H1 (cell line): ENCODE results near the gene ALDH1A2. TPM values are rescaled to one million over a fixed set of nuclear protein-coding genes. Genes with fewer than 3 reads are reported as not detected.
A peak's percentile ranks its signal among the peaks of the same experiment; 100 is the strongest.

ENCODE experiments used
- CTCF ChIA-PET: fragments of 300-600 bp; sonication (Branson Sonifier 250); formaldehyde crosslinking; loops from one replicate; lab custom pipeline; 2021; ENCODE audit not compliant: partially characterized antibody; lab: Charles Lee
- POLR2A ChIA-PET: fragments of 300-600 bp; sonication (Branson Sonifier 250); formaldehyde crosslinking; loops from one replicate; lab custom pipeline; 2021; ENCODE audit warnings: inconsistent platforms; ENCODE audit not compliant: partially characterized antibody; lab: Charles Lee
- DNase-seq, 2 experiments: peaks; one replicate each; pipeline versions ENCODE4 v3.0.0 to v3.0.0-alpha.2; 2010 to 2022; ENCODE audit warnings: low spot score in 2 of 2, low read depth in 1 of 2, mixed read lengths in 1 of 2
- FAIRE-seq: peaks from 2 replicates; lab custom pipeline; 2011; peaks lifted over from hg19 to GRCh38; lab: Jason Lieb, UNC
- H2AFZ ChIP-seq: 2 replicates; pipeline ENCODE4 v1.8.1; 2012; ENCODE audit warnings: low read length, inconsistent platforms
- H2AK5ac ChIP-seq: 2 replicates; pipeline ENCODE4 v1.6.1; 2013; ENCODE audit warnings: low read depth, low read length
- H2BK120ac ChIP-seq: replicated peaks from 2 replicates; pipeline ENCODE3; 2013; ENCODE audit warnings: low read depth, low read length, inconsistent platforms
- H2BK12ac ChIP-seq: 2 replicates; pipeline ENCODE4 v1.6.1; 2013; ENCODE audit warnings: low read depth, low read length
- H2BK15ac ChIP-seq: 2 replicates; pipeline ENCODE4 v1.6.1; 2013; ENCODE audit warnings: low read length
- H2BK20ac ChIP-seq: 2 replicates; pipeline ENCODE4 v1.6.1; 2013; ENCODE audit warnings: low read length
- H2BK5ac ChIP-seq: 2 replicates; pipeline ENCODE4 v1.6.1; 2013; ENCODE audit warnings: low read depth, low read length
- H3K14ac ChIP-seq: 2 replicates; pipeline ENCODE4 v1.6.1; 2013; ENCODE audit warnings: inconsistent platforms; ENCODE audit not compliant: insufficient read length
- H3K18ac ChIP-seq: 2 replicates; pipeline ENCODE4 v1.6.1; 2013; ENCODE audit warnings: low read length; ENCODE audit errors: extremely low read depth
- H3K23ac ChIP-seq: 2 replicates; pipeline ENCODE4 v1.6.1; 2013; ENCODE audit warnings: inconsistent platforms; ENCODE audit not compliant: insufficient read length
- H3K23me2 ChIP-seq: 2 replicates; pipeline ENCODE4 v1.6.1; 2013; ENCODE audit warnings: low read depth, low read length
- H3K27ac ChIP-seq: 2 replicates; pipeline ENCODE4 v1.6.1; 2011; ENCODE audit warnings: low read depth, low read length, inconsistent platforms
- H3K27me3 ChIP-seq, 4 experiments: replicated peaks in 1 of 4; 1 replicate in 1 of 4; 2 replicates in 3 of 4; pipeline versions ENCODE4 v1.6.1 to v1.8.1; 2011 to 2013; ENCODE audit warnings: low read length in 3 of 4, mild to moderate bottlenecking in 3 of 4, inconsistent platforms in 2 of 4, mixed read lengths in 2 of 4, moderate library complexity in 1 of 4; ENCODE audit not compliant: control insufficient read depth in 3 of 4, insufficient read depth in 3 of 4; ENCODE audit errors: extremely low read depth in 1 of 4
- H3K36me3 ChIP-seq, 4 experiments: 2 replicates each; pipeline versions ENCODE4 v1.6.1 to v1.8.1; 2011 to 2013; ENCODE audit warnings: mild to moderate bottlenecking in 4 of 4, low read length in 3 of 4, moderate library complexity in 2 of 4, control low read depth in 1 of 4, inconsistent platforms in 1 of 4; ENCODE audit not compliant: insufficient read depth in 4 of 4, control insufficient read depth in 2 of 4
- H3K4ac ChIP-seq: replicated peaks from 2 replicates; pipeline ENCODE3; 2013; ENCODE audit warnings: low read length, low read depth, mixed read lengths, inconsistent platforms; ENCODE audit not compliant: insufficient read length
- H3K4me1 ChIP-seq, 4 experiments: replicated peaks in 1 of 4; 1 replicate in 1 of 4; 2 replicates in 3 of 4; pipeline versions ENCODE4 v1.6.1 to v1.8.1; 2011 to 2013; ENCODE audit warnings: low read length in 3 of 4, inconsistent platforms in 2 of 4, mixed read lengths in 1 of 4; ENCODE audit not compliant: insufficient read depth in 4 of 4, control insufficient read depth in 3 of 4
- H3K4me2 ChIP-seq, 2 experiments: 2 replicates each; pipeline versions ENCODE4 v1.6.1 to v1.8.1; 2011 to 2013; ENCODE audit warnings: low read depth in 2 of 2, low read length in 2 of 2, control low read depth in 1 of 2, inconsistent platforms in 1 of 2, mild to moderate bottlenecking in 1 of 2; ENCODE audit not compliant: insufficient read depth in 1 of 2
- H3K4me3 ChIP-seq, 4 experiments: fragments of 200-600, 300-600 bp in 1 of 4; sonication (generic), shearing (Covaris generic), sonication (Bioruptor Twin) in 1 of 4; 2 replicates each; pipeline versions ENCODE4 v1.5.1 to v1.8.1; 2011 to 2016; ENCODE audit warnings: low read length in 4 of 4, low read depth in 3 of 4, control low read depth in 2 of 4, inconsistent platforms in 2 of 4, mild to moderate bottlenecking in 2 of 4, mixed read lengths in 1 of 4, moderate library complexity in 1 of 4; ENCODE audit not compliant: insufficient read depth in 2 of 4; ENCODE audit errors: extremely low read depth in 1 of 4
- H3K56ac ChIP-seq: replicated peaks from 2 replicates; pipeline ENCODE3; 2013; ENCODE audit warnings: low read depth, mild to moderate bottlenecking, mixed read lengths, low read length, inconsistent platforms; ENCODE audit not compliant: insufficient read length
- H3K79me1 ChIP-seq: 2 replicates; pipeline ENCODE4 v1.6.1; 2013; ENCODE audit warnings: low read depth, low read length, control low read depth
- H3K79me2 ChIP-seq, 2 experiments: 2 replicates each; pipeline versions ENCODE4 v1.6.1 to v1.8.1; 2012 to 2013; ENCODE audit warnings: low read length in 2 of 2, mild to moderate bottlenecking in 2 of 2, inconsistent platforms in 1 of 2; ENCODE audit not compliant: insufficient read depth in 2 of 2, control insufficient read depth in 1 of 2
- H3K9ac ChIP-seq, 4 experiments: replicated peaks in 1 of 4; 1 replicate in 1 of 4; 2 replicates in 3 of 4; pipeline versions ENCODE4 v1.6.1 to v1.8.1; 2011 to 2013; ENCODE audit warnings: low read depth in 3 of 4, low read length in 3 of 4, control low read depth in 2 of 4, mild to moderate bottlenecking in 2 of 4, moderate library complexity in 2 of 4, inconsistent platforms in 1 of 4; ENCODE audit errors: extremely low read depth in 1 of 4
- H3K9me3 ChIP-seq, 2 experiments: 2 replicates each; pipeline versions ENCODE4 v1.6.1 to v1.8.1; 2012 to 2013; ENCODE audit warnings: mild to moderate bottlenecking in 2 of 2, moderate library complexity in 2 of 2, control low read depth in 1 of 2, inconsistent platforms in 1 of 2, low read depth in 1 of 2, low read length in 1 of 2, mixed read lengths in 1 of 2; ENCODE audit not compliant: insufficient read depth in 2 of 2
- H4K20me1 ChIP-seq, 2 experiments: replicated peaks in 1 of 2; 2 replicates each; pipeline versions ENCODE3 to v1.8.1; 2011 to 2013; ENCODE audit warnings: inconsistent platforms in 2 of 2, low read length in 2 of 2, mild to moderate bottlenecking in 1 of 2; ENCODE audit not compliant: insufficient read depth in 2 of 2, control insufficient read depth in 1 of 2
- H4K5ac ChIP-seq: 2 replicates; pipeline ENCODE4 v1.6.1; 2013; ENCODE audit warnings: low read length, low read depth, mixed read lengths, inconsistent platforms; ENCODE audit not compliant: insufficient read length
- H4K8ac ChIP-seq: 2 replicates; pipeline ENCODE4 v1.8.0; 2013; ENCODE audit warnings: mild to moderate bottlenecking, moderate library complexity, low read length, inconsistent platforms; ENCODE audit not compliant: insufficient read depth; ENCODE audit errors: extremely low read depth
- H4K91ac ChIP-seq: replicated peaks from 2 replicates; pipeline ENCODE3; 2013; ENCODE audit warnings: low read length, mixed read lengths, inconsistent platforms; ENCODE audit not compliant: insufficient read length
- HDAC2 ChIP-seq, 2 experiments: fragments of 300-600 bp in 1 of 2; sonication (generic) in 1 of 2; IDR thresholded peaks; 2 replicates each; pipeline ENCODE4 v1.6.1; 2011 to 2012; ENCODE audit warnings: low read depth in 2 of 2, low read length in 2 of 2, mild to moderate bottlenecking in 2 of 2, moderate library complexity in 2 of 2, borderline replicate concordance in 1 of 2, inconsistent platforms in 1 of 2
- SAP30 ChIP-seq: fragments of 300-600 bp; sonication (generic); IDR thresholded peaks from 2 replicates; pipeline ENCODE4 v1.7.1; 2012; ENCODE audit warnings: low read length, moderate library complexity, mild to moderate bottlenecking, inconsistent platforms; ENCODE audit not compliant: insufficient read depth, insufficient replicate concordance
- WGBS, 2 experiments: shearing (Covaris generic) in 1 of 2; methylation state at CpG; one replicate each; pipeline versions ENCODE4 v1.1.6 to v1.1.7; 2013 to 2015; ENCODE audit warnings: low lambda C conversion rate in 2 of 2, mixed read lengths in 2 of 2, inconsistent platforms in 1 of 2, low coverage in 1 of 2, missing lambda C conversion rate in 1 of 2; ENCODE audit not compliant: insufficient replicate concordance in 2 of 2, insufficient coverage in 1 of 2, insufficient read length in 1 of 2; ENCODE audit errors: extremely low coverage in 1 of 2, missing lambda C conversion rate in 1 of 2; 5-methylcytosine and 5-hydroxymethylcytosine counted together
- polyA plus RNA-seq, 7 experiments: library from polyadenylated mRNA; depleted of rRNA in 3 of 7; stranded (reverse) in 5 of 7; unstranded in 2 of 7; fragments of >200 nt in 5 of 7; fragments of 200-250 nt in 2 of 7; gene quantifications; 1 replicate in 5 of 7; 2 replicates in 1 of 7; 4 replicates in 1 of 7; pipeline versions ENCODE4 v1.2.1 to v1.2.3, GENCODE V29; 2011 to 2013; ENCODE audit warnings: missing spikeins in 2 of 7, mixed read lengths in 2 of 7
- total RNA-seq: library from RNA; stranded (reverse); fragmentation: NEBNext Ultra II Directional; extraction: Animal tissue kit (Norgen Biotek cat#: 25700); gene quantifications from 2 replicates; pipeline ENCODE4 v1.2.1, GENCODE V29; 2021

The ALDH1A2 gene
- total and polyA plus RNA-seq, 2 of the 8 experiments (the other 6 are each of a cell fraction or from before 2014, with no cell fraction given), result 0.06 to 0.24 TPM

- Histone ChIP-seq H3K23me2 (no peaks in the 10 kb centered on the region), H2AK5ac (no peak overlapping the region), H4K91ac (no peak overlapping the region), H3K36me3 (no peaks in the 10 kb centered on the region), H2BK15ac (no peak overlapping the region), H3K4ac (no peak overlapping the region), H3K9ac (no peak overlapping the region), H4K20me1 (no peaks in the 10 kb centered on the region), H3K4me2 (peak overlapping the region; percentile 44 to 46; a peak in 2 of 4 replicates), H3K79me2 (no peaks in the 10 kb centered on the region), H2BK5ac (no peak overlapping the region), H3K79me1 (no peaks in the 10 kb centered on the region), H3K4me1 (peaks cover 2 to 11% (median 6%) of the 10 kb centered on the region in 4 experiments; a peak in 5 of 7 replicates), H3K27me3 (peaks cover 0 to 8% (median 4%) of the 10 kb centered on the region in 4 experiments; a peak in 4 of 7 replicates), H2BK12ac (no peak overlapping the region), H3K27ac (no peak overlapping the region), H3K23ac (no peak overlapping the region), H4K8ac (no peak overlapping the region), H3K14ac (no peak overlapping the region)
- CTCF ChIA-PET, result interaction anchor here (0.8 kb wide), 1 partner anchor 21 kb away, joined by 4 read pairs; no protein-coding TSS in a partner anchor
- WGBS, 2 experiments, result 36% methylated on average over 3 of the region's 3 CpGs; no CpG with 5 or more reads in 1 of the 2 experiments
- DNase-seq (no peak), FAIRE-seq (peak; percentile 36)
- peak in 1 of 2 experiments; percentile 40; a peak in 1 of 4 replicates for TF ChIP-seq HDAC2 (IDR thresholded peaks at IDR 0.05; ENCODE audit: borderline replicate concordance in 1 of 2, low read depth in 2 of 2, low read length in 2 of 2)
- no peak for TF ChIP-seq SAP30
- TF ChIP-seq, all 59 proteins: peak for 1
- H2BK120ac ChIP-seq, result no peak overlapping the region
- no peak overlapping the region for H3K56ac ChIP-seq
- no peak overlapping the region; the same call in 1 of the 2 replicates for H3K18ac ChIP-seq
- peak overlapping the region in 1 of 4 experiments; percentile 43; a peak in 4 of 8 replicates for H3K4me3 ChIP-seq
- H2BK20ac ChIP-seq, result no peak overlapping the region
- H4K5ac ChIP-seq, result no peak overlapping the region
- H3K9me3 ChIP-seq, result no peaks in the 10 kb centered on the region
- POLR2A ChIA-PET, result no interaction called here
- no peak overlapping the region for H2AFZ ChIP-seq
Observed at GRCh38 chr15:58049520-58050227, 15.8 kb downstream of the ALDH1A2 start.
